Hematopoietic multipotent progenitor cell treated with erythropoietin and hydrocortisone succinate and interleukin-3 and kit ligand, for 4 days (in vitro differentiated cells): ENCODE results near the gene TRPC1.
A peak's percentile ranks its signal among the peaks of the same experiment; 100 is the strongest.

Experiments used
- DNase-seq: peaks from one replicate; pipeline ENCODE4 v3.0.0-alpha.2; 2015

The TRPC1 gene

GRCh38 chr3:142846779-142847577 is 123.1 kb downstream of the TRPC1 start:
- no peak for DNase-seq

GRCh38 chr3:142849148-142849547 is 125.3 kb downstream of the TRPC1 start:
- DNase-seq: no peak

- peak; percentile 50 for DNase-seq
Observed at GRCh38 chr3:142850395-142851023, 126.7 kb downstream of the TRPC1 start.

DNA sequence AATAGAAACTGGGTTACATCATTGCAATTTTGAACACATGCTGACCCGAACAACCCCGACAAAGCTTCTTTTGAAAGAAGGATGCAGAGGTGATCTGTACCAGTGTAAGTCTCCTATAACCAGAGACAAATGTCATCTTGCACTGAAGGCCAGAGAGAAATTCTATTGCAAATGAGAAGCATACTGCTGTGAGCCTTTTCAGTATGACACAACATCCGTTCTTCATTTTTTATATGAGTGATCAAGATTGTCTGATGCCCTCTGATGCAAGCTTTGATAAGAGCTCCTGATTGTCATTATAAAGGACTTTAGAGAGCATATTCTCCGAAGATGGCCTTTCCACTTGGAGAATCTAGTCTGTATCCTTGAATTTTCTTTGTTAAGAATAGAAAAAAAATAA is 128.2 kb downstream of the TRPC1 start:
- peak; percentile 8 for DNase-seq

- DNase-seq: no peak
Observed at GRCh38 chr3:142853270-142854168, 129.7 kb downstream of the TRPC1 start.

GRCh38 chr3:142857056-142857455 is 133.2 kb downstream of the TRPC1 start:
- DNase-seq: peak; percentile 58
